Liver (tissue), 9 donors: ENCODE measurements around the gene BCAP29. TPM values are rescaled to one million over a fixed set of nuclear protein-coding genes. Genes with fewer than 3 reads are reported as not detected.

Source experiments
- DNase-seq: peaks from one replicate; pipeline ENCODE4 v3.0.0-alpha.2; 2017; ENCODE audit warnings: low spot score
- H3K27ac ChIP-seq, 2 donors: one replicate each; pipeline ENCODE4 v1.7.0; 2013; ENCODE audit warnings: inconsistent platforms in 2 of 2, low read length in 2 of 2, control low read depth in 1 of 2, low read depth in 1 of 2, mild to moderate bottlenecking in 1 of 2
- H3K27me3 ChIP-seq, 4 donors: one replicate each; pipeline versions ENCODE4 v1.6.1 to v1.7.0; 2013; ENCODE audit warnings: low read length in 3 of 4, inconsistent platforms in 1 of 4, mild to moderate bottlenecking in 1 of 4, moderate library complexity in 1 of 4; ENCODE audit not compliant: control insufficient read depth in 4 of 4, insufficient read depth in 4 of 4
- H3K36me3 ChIP-seq, 4 donors: one replicate each; pipeline versions ENCODE4 v1.6.1 to v1.7.0; 2013; ENCODE audit warnings: low read length in 3 of 4, mild to moderate bottlenecking in 3 of 4, low read depth in 1 of 4, moderate library complexity in 1 of 4; ENCODE audit not compliant: control insufficient read depth in 4 of 4, insufficient read depth in 3 of 4
- H3K4me1 ChIP-seq, 4 donors: one replicate each; pipeline versions ENCODE4 v1.6.1 to v1.7.0; 2013; ENCODE audit warnings: low read length in 3 of 4, mild to moderate bottlenecking in 3 of 4, moderate library complexity in 1 of 4; ENCODE audit not compliant: control insufficient read depth in 4 of 4, insufficient read depth in 4 of 4
- H3K4me3 ChIP-seq, 3 donors: one replicate each; pipeline versions ENCODE4 v1.6.1 to v1.7.0; 2013; ENCODE audit warnings: low read length in 3 of 3, control low read depth in 1 of 3, low read depth in 1 of 3, mild to moderate bottlenecking in 1 of 3
- H3K9ac ChIP-seq, 2 donors: one replicate each; pipeline ENCODE4 v1.7.0; 2013; ENCODE audit warnings: low read length in 2 of 2, mild to moderate bottlenecking in 2 of 2, moderate library complexity in 2 of 2, control low read depth in 1 of 2, low read depth in 1 of 2
- H3K9me3 ChIP-seq, 4 donors: one replicate each; pipeline versions ENCODE4 v1.6.1 to v1.7.0; 2013; ENCODE audit warnings: low read length in 3 of 4; ENCODE audit not compliant: control insufficient read depth in 4 of 4
- ATF3 ChIP-seq: IDR thresholded peaks from 2 replicates; pipeline ENCODE4 v1.6.1; 2016; ENCODE audit warnings: antibody characterized with exemption
- EGR1 ChIP-seq, 2 donors: IDR thresholded peaks; 2 replicates each; pipeline ENCODE4 v1.6.1; 2016 to 2018; ENCODE audit warnings: antibody characterized with exemption in 2 of 2, low read depth in 2 of 2
- FOXA2 ChIP-seq: IDR thresholded peaks from 2 replicates; pipeline ENCODE4 v1.6.1; 2016; ENCODE audit warnings: antibody characterized with exemption
- GABPA ChIP-seq, 2 donors: IDR thresholded peaks in 1 of 2; conservative IDR thresholded peaks in 1 of 2; 2 replicates each; pipeline ENCODE4 v1.6.1; 2016; ENCODE audit warnings: antibody characterized with exemption in 2 of 2, mild to moderate bottlenecking in 1 of 2, moderate library complexity in 1 of 2
- HNF4A ChIP-seq, 2 donors: conservative IDR thresholded peaks; 2 replicates each; pipeline ENCODE4 v1.6.1; 2016; ENCODE audit warnings: antibody characterized with exemption in 2 of 2, mild to moderate bottlenecking in 2 of 2
- HNF4G ChIP-seq: IDR thresholded peaks from 2 replicates; pipeline ENCODE4 v1.6.1; 2016; ENCODE audit warnings: antibody characterized with exemption
- JUND ChIP-seq, 2 donors: IDR thresholded peaks; 2 replicates each; pipeline ENCODE4 v1.6.1; 2016; ENCODE audit warnings: antibody characterized with exemption in 2 of 2
- NR2F2 ChIP-seq: IDR thresholded peaks from 2 replicates; pipeline ENCODE4 v1.6.1; 2016; ENCODE audit warnings: antibody characterized with exemption
- RAD21 ChIP-seq, 2 donors: IDR thresholded peaks; 2 replicates each; pipeline ENCODE4 v1.6.1; 2016; ENCODE audit warnings: antibody characterized with exemption in 2 of 2, mild to moderate bottlenecking in 2 of 2
- RXRA ChIP-seq, 2 donors: IDR thresholded peaks; 2 replicates each; pipeline ENCODE4 v1.6.1; 2017 to 2018; ENCODE audit warnings: antibody characterized with exemption in 2 of 2, mild to moderate bottlenecking in 1 of 2
- SP1 ChIP-seq: IDR thresholded peaks from 2 replicates; pipeline ENCODE4 v1.6.1; 2018; ENCODE audit warnings: antibody characterized with exemption, mild to moderate bottlenecking
- TAF1 ChIP-seq: conservative IDR thresholded peaks from 2 replicates; pipeline ENCODE4 v1.6.1; 2016; ENCODE audit warnings: antibody characterized with exemption, mild to moderate bottlenecking
- YY1 ChIP-seq: IDR thresholded peaks from 2 replicates; pipeline ENCODE4 v1.6.1; 2016; ENCODE audit warnings: antibody characterized with exemption, mild to moderate bottlenecking
- WGBS: extraction: QIAGEN DNeasy Blood & Tissue Kit; methylation state at CpG from one replicate; pipeline ENCODE4 v1.1.7; 2013; 5-methylcytosine and 5-hydroxymethylcytosine counted together
- polyA plus RNA-seq, 2 donors: library from polyadenylated mRNA; stranded (reverse) in 1 of 2; unstranded in 1 of 2; fragments of 200-250 nt in 1 of 2; fragments of >200 nt in 1 of 2; fragmentation: Nextera tagmentation in 1 of 2; extraction: Ambion mirVana in 1 of 2; gene quantifications; one replicate each; pipeline versions ENCODE4 v1.2.1 to v1.2.3, GENCODE V29; 2013 to 2015
- total RNA-seq, 2 donors: library from RNA; depleted of rRNA; stranded (reverse); fragments of >200 nt; gene quantifications; one replicate each; pipeline ENCODE4 v1.2.3, GENCODE V29; 2014
- TF ChIP-seq, protein P1 (sequence below): fragments of 150-350 bp; IDR thresholded peaks from 2 replicates; pipeline ENCODE4 v1.5.1; 2017; ENCODE audit warnings: improper control_type of control experiment, low read depth, low read length; ENCODE audit not compliant: missing input control
- TF ChIP-seq, protein P2 (sequence below): IDR thresholded peaks from 2 replicates; pipeline ENCODE4 v1.6.1; 2016; ENCODE audit warnings: antibody characterized with exemption
- TF ChIP-seq, protein P3 (sequence below): IDR thresholded peaks from 2 replicates; pipeline ENCODE4 v1.6.1; 2016; ENCODE audit warnings: antibody characterized with exemption
- donor health status: healthy.
- donor health status: healthy.
- donor health status: healthy.
- donor health status: healthy.
- donor health status: healthy.

The BCAP29 gene
- total and polyA plus RNA-seq, 4 donors = 19.5 to 77.7 (median 36.9) TPM

- Histone ChIP-seq H3K36me3 (no peaks in the 10 kb centered on the region), H3K27ac (no peak overlapping the region), H3K9ac (no peak overlapping the region), H3K27me3 (no peaks in the 10 kb centered on the region), H3K4me3 (no peak overlapping the region), H3K9me3 (peaks cover 0 to 2% (median 0%) of the 10 kb centered on the region in 4 donors), H3K4me1 (no peaks in the 10 kb centered on the region)
- DNase-seq = no peak
- no peak for TF ChIP-seq GABPA (IDR thresholded peaks at IDR 0.05 in 1 of 2, conservative IDR thresholded peaks at IDR 0.05 in 1 of 2)
- no peak for TF ChIP-seq RXRA (IDR thresholded peaks at IDR 0.05)
- TF ChIP-seq SP1 = no peak
- TF ChIP-seq, protein P1, sequence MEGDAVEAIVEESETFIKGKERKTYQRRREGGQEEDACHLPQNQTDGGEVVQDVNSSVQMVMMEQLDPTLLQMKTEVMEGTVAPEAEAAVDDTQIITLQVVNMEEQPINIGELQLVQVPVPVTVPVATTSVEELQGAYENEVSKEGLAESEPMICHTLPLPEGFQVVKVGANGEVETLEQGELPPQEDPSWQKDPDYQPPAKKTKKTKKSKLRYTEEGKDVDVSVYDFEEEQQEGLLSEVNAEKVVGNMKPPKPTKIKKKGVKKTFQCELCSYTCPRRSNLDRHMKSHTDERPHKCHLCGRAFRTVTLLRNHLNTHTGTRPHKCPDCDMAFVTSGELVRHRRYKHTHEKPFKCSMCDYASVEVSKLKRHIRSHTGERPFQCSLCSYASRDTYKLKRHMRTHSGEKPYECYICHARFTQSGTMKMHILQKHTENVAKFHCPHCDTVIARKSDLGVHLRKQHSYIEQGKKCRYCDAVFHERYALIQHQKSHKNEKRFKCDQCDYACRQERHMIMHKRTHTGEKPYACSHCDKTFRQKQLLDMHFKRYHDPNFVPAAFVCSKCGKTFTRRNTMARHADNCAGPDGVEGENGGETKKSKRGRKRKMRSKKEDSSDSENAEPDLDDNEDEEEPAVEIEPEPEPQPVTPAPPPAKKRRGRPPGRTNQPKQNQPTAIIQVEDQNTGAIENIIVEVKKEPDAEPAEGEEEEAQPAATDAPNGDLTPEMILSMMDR = no peak
- TF ChIP-seq RAD21 (IDR thresholded peaks at IDR 0.05) = no peak
- no peak for TF ChIP-seq FOXA2
- TF ChIP-seq NR2F2 = no peak
- no peak for TF ChIP-seq JUND (IDR thresholded peaks at IDR 0.05)
- TF ChIP-seq HNF4G = no peak
- no peak for TF ChIP-seq ATF3
- TF ChIP-seq, protein P2, sequence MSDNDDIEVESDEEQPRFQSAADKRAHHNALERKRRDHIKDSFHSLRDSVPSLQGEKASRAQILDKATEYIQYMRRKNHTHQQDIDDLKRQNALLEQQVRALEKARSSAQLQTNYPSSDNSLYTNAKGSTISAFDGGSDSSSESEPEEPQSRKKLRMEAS = no peak
- no peak for TF ChIP-seq YY1
- no peak for TF ChIP-seq HNF4A (conservative IDR thresholded peaks at IDR 0.05)
- WGBS = 90% methylated on average over 1 of the region's 1 CpG
These were observed 61.6 kb downstream of the BCAP29 start for GRCh38 chr7:107641676-107642075.

GRCh38 chr7:107642501-107642900, 62.5 kb downstream of the BCAP29 start:
- H3K27me3 ChIP-seq = no peaks in the 10 kb centered on the region
- no peak for TF ChIP-seq RAD21 (IDR thresholded peaks at IDR 0.05)
- no peak for TF ChIP-seq HNF4A (conservative IDR thresholded peaks at IDR 0.05)
- no peak for TF ChIP-seq EGR1 (IDR thresholded peaks at IDR 0.05; ENCODE audit: low read depth in 2 of 2)
- no peak for TF ChIP-seq TAF1
- TF ChIP-seq, protein P2 = no peak
- TF ChIP-seq YY1 = no peak
- no peak for TF ChIP-seq ATF3
- TF ChIP-seq, protein P3, sequence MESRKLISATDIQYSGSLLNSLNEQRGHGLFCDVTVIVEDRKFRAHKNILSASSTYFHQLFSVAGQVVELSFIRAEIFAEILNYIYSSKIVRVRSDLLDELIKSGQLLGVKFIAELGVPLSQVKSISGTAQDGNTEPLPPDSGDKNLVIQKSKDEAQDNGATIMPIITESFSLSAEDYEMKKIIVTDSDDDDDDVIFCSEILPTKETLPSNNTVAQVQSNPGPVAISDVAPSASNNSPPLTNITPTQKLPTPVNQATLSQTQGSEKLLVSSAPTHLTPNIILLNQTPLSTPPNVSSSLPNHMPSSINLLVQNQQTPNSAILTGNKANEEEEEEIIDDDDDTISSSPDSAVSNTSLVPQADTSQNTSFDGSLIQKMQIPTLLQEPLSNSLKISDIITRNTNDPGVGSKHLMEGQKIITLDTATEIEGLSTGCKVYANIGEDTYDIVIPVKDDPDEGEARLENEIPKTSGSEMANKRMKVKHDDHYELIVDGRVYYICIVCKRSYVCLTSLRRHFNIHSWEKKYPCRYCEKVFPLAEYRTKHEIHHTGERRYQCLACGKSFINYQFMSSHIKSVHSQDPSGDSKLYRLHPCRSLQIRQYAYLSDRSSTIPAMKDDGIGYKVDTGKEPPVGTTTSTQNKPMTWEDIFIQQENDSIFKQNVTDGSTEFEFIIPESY = no peak
- no peak for TF ChIP-seq GABPA (IDR thresholded peaks at IDR 0.05 in 1 of 2, conservative IDR thresholded peaks at IDR 0.05 in 1 of 2)
- TF ChIP-seq, protein P1 = no peak
- no peak for TF ChIP-seq FOXA2
- TF ChIP-seq SP1 = no peak
- no peak for TF ChIP-seq JUND (IDR thresholded peaks at IDR 0.05)
- no peak overlapping the region for H3K27ac ChIP-seq
- H3K4me1 ChIP-seq = no peaks in the 10 kb centered on the region
- 79% methylated on average over 4 of the region's 4 CpGs for WGBS
- H3K9ac ChIP-seq = no peak overlapping the region
- no peaks in the 10 kb centered on the region for H3K36me3 ChIP-seq
- H3K9me3 ChIP-seq = peaks cover 0 to 2% (median 0%) of the 10 kb centered on the region in 4 donors
- no peak overlapping the region for H3K4me3 ChIP-seq
- no peak for DNase-seq
